Testis (tissue), 3 donors: ENCODE measurements around the gene PTPN3. TPM values are rescaled to one million over a fixed set of nuclear protein-coding genes. Genes with fewer than 3 reads are reported as not detected.
A peak's percentile ranks its signal among the peaks of the same experiment; 100 is the strongest.
"Not testable (repeated sequence)": the region's sequence is repeated elsewhere in the genome, so short reads cannot be mapped to it uniquely, and the experiment has no call there.

Experiments used
- DNase-seq: peaks from one replicate; pipeline ENCODE4 v3.0.0-alpha.2; 2019
- H3K27ac ChIP-seq, 2 donors: fragments of 200-600 bp; sonication (generic); one replicate each; pipeline ENCODE4 v1.5.1; 2019
- H3K27me3 ChIP-seq: fragments of 200-600 bp; sonication (generic); one replicate; pipeline ENCODE4 v1.5.1; 2019
- H3K36me3 ChIP-seq: fragments of 200-600 bp; sonication (generic); one replicate; pipeline ENCODE4 v1.5.1; 2017; ENCODE audit warnings: low read depth; ENCODE audit errors: missing control alignments
- H3K4me1 ChIP-seq: fragments of 200-600 bp; sonication (generic); one replicate; pipeline ENCODE4 v1.5.1; 2019
- H3K4me3 ChIP-seq, 2 donors: fragments of 200-600 bp; sonication (generic); one replicate each; pipeline ENCODE4 v1.5.1; 2017 to 2019
- H3K9me3 ChIP-seq: fragments of 200-600 bp; sonication (generic); one replicate; pipeline ENCODE4 v1.5.1; 2017
- CTCF ChIP-seq, 3 experiments: fragments of 450-650 bp in 2 of 3; fragments of 200-600 bp in 1 of 3; sonication (generic) in 1 of 3; IDR thresholded peaks; one replicate each; pipeline ENCODE4 v1.5.1; 2016 to 2019; ENCODE audit warnings: antibody characterized with exemption in 3 of 3, mild to moderate bottlenecking in 2 of 3, moderate library complexity in 1 of 3
- POLR2A ChIP-seq: fragments of 450-650 bp; IDR thresholded peaks from one replicate; pipeline ENCODE4 v1.6.1; 2017; ENCODE audit warnings: antibody characterized with exemption, mild to moderate bottlenecking, moderate library complexity
- WGBS, 2 donors: methylation state at CpG; one replicate each; pipeline ENCODE4 v1.1.5; 2018; 5-methylcytosine and 5-hydroxymethylcytosine counted together
- intact Hi-C: fragments of 100-400 bp; cut with DNase I; formaldehyde crosslinking; loops from one replicate; pipeline ENCODE4 v1.15.1; 2023; ENCODE audit warnings: low total_unique reads
- polyA plus RNA-seq: library from polyadenylated mRNA; stranded (reverse); fragments of 350-450 nt; fragmentation: Illumina TruSeq; extraction: RNeasy Lipid Tissue Mini Kit (QIAGEN cat#74804); gene quantifications from one replicate; pipeline ENCODE4 v1.2.3, GENCODE V29; 2014; ENCODE audit warnings: low read depth, low replicate concordance; ENCODE audit not compliant: insufficient read depth
- total RNA-seq, 2 donors: library from RNA; depleted of rRNA; stranded (reverse); fragments of >200 nt; gene quantifications; one replicate each; pipeline ENCODE4 v1.2.3, GENCODE V29; 2016

The PTPN3 gene
- total and polyA plus RNA-seq, 3 donors from 2014 or later, result 6.6 to 8.1 (median 7.0) TPM

DNA sequence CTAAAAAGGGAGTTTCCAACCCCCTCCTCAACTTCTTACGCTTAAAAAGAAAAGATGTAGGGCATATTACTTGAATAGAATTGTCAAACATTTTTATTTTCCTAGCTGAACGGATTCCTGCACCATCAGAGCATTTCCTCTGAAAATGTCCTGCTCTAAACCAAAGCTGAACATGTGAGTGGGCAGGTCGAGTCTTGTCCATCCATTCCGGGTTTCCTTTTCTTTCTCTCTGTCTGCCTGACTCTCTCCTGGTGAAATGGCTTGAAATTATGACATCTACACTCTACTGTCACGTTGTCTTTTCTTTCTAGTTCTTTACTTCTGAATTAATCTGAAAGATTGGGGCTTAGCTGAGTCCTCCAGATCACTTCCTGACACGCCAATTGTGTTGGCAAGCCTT is 39.2 kb upstream of the PTPN3 start:
- 70 to 73% methylated on average over 6 of the region's 6 CpGs for WGBS, 2 donors
- Histone ChIP-seq H3K36me3 (no peaks in the 10 kb centered on the region), H3K27me3 (no peaks in the 10 kb centered on the region), H3K9me3 (no peaks in the 10 kb centered on the region), H3K27ac (no peak overlapping the region), H3K4me3 (no peak overlapping the region), H3K4me1 (no peaks in the 10 kb centered on the region)
- intact Hi-C loops, result no loop called here
- DNase-seq, result no peak
- TF ChIP-seq CTCF (IDR thresholded peaks at IDR 0.05) (no peak), POLR2A (no peak)

DNA sequence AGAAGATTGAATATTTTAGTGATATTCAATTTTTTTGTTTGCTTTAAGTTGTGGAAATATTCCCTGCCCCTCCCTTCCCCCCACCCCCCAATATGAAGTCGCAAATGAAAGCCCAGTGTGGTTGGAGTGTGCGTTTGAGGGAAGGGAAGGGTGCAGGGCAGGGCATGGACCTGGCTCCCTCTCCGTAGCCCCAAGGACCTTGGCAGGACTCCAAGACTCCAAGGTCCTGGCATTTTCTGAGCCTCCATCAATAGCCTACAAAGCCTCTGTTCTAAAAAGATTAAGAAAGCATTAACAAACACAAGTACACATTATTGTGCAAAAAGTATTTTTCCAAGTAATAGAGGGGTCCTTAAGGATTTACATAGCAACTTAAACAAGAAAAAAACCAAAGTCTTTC is 38.8 kb upstream of the PTPN3 start:
- Histone ChIP-seq H3K27me3 (no peaks in the 10 kb centered on the region), H3K4me3 (no peak overlapping the region), H3K4me1 (no peaks in the 10 kb centered on the region), H3K9me3 (no peaks in the 10 kb centered on the region), H3K36me3 (no peaks in the 10 kb centered on the region), H3K27ac (no peak overlapping the region)
- intact Hi-C loops, result no loop called here
- 44 to 46% methylated on average over 3 of the region's 3 CpGs for WGBS, 2 donors
- TF ChIP-seq CTCF (IDR thresholded peaks at IDR 0.05) (no peak), POLR2A (no peak)
- DNase-seq, result no peak

GRCh38 chr9:109535365-109535764 is 37.3 kb upstream of the PTPN3 start:
- Histone ChIP-seq H3K4me3 (no peak overlapping the region), H3K9me3 (no peaks in the 10 kb centered on the region), H3K36me3 (no peaks in the 10 kb centered on the region), H3K4me1 (no peaks in the 10 kb centered on the region), H3K27me3 (no peaks in the 10 kb centered on the region), H3K27ac (no peak overlapping the region)
- no peak for DNase-seq
- intact Hi-C loops, result no loop called here
- WGBS, 2 donors, result 79 to 85% methylated on average over 6 of the region's 6 CpGs
- TF ChIP-seq CTCF (IDR thresholded peaks at IDR 0.05) (no peak), POLR2A (no peak)

DNA sequence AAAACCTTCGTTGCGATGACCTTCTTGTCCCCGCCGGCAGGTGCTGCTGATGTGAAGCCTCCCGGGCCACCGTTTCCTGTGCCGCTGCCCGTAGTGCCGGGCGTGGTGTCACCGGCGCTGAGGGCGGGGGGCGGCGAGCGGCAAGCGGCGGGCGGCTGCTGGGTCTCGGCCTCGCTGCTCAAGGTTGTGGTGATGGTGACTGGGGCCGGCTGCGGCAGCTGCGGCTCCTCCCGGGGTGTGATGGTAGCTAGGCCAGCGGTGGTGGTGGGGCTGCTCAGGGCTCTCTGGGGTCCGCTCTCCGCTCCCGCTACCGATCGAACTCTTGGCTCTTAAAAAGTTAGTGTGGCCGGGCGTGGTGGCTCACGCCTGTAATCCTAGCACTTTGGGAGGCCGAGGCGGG is 36.0 kb upstream of the PTPN3 start:
- Histone ChIP-seq H3K9me3 (no peaks in the 10 kb centered on the region), H3K27me3 (no peaks in the 10 kb centered on the region), H3K27ac (no peak overlapping the region), H3K4me1 (no peaks in the 10 kb centered on the region), H3K36me3 (no peaks in the 10 kb centered on the region), H3K4me3 (peak overlapping the region in 1 of 2 donors; percentile 13)
- TF ChIP-seq CTCF (IDR thresholded peaks at IDR 0.05) (no peak), POLR2A (no peak)
- intact Hi-C loops, result no loop called here
- 68 to 81% methylated on average over 20 to 36 of the region's 36 CpGs for WGBS, 2 donors
- no peak for DNase-seq

DNA sequence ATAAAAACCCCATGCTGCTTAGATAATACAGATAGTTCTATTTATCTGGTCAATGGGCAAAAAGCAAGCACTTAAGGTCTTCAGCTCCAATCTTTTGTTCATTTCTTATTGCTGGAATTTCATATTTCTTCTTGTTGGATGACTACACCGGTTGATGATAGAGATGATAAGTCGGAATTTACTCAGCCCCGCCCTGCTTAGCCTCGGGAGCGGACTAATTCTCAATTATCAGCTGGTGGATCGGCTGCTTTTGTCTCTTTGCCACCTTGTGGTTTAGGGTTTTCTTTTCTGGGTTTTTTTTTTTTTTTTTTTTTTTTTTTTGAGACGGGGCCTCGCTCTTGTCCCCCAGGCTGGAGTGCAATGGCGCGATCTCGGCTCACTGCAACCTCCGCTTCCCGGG is 34.5 kb upstream of the PTPN3 start:
- H3K4me1 ChIP-seq, DNase-seq, H3K9me3 ChIP-seq, H3K36me3 ChIP-seq, H3K4me3 ChIP-seq, H3K27ac ChIP-seq, H3K27me3 ChIP-seq, intact Hi-C loops: not testable (repeated sequence)
- WGBS, 2 donors, result 46 to 74% methylated on average over 13 of the region's 13 CpGs
